Transverse colon (tissue), 4 donors: Measurements from ENCODE around the gene MAS1L.

Experiments
- EP300 ChIP-seq: sonication (generic); formaldehyde crosslinking; IDR thresholded peaks from one replicate; pipeline ENCODE4 v1.6.1; 2017; ENCODE audit warnings: antibody characterized with exemption, low read depth
- POLR2A ChIP-seq: fragments of 450-650 bp; IDR thresholded peaks from one replicate; pipeline ENCODE4 v1.6.1; 2016; ENCODE audit warnings: antibody characterized with exemption, mild to moderate bottlenecking, moderate library complexity
- POLR2AphosphoS5 ChIP-seq, 3 donors: sonication (generic); formaldehyde crosslinking; IDR thresholded peaks; one replicate each; pipeline ENCODE4 v1.6.1; 2016; ENCODE audit warnings: antibody characterized with exemption in 3 of 3
- TF ChIP-seq, protein P1 (sequence below), 5 experiments: fragments of 200-600 bp in 3 of 5; fragments of 450-650 bp in 2 of 5; sonication (generic) in 3 of 5; IDR thresholded peaks; 1 replicate in 2 of 5; 2 replicates in 3 of 5; pipeline ENCODE4 v1.5.1; 2016 to 2017; ENCODE audit warnings: antibody characterized with exemption in 5 of 5, inconsistent platforms in 3 of 5, mild to moderate bottlenecking in 2 of 5, moderate library complexity in 1 of 5

DNA sequence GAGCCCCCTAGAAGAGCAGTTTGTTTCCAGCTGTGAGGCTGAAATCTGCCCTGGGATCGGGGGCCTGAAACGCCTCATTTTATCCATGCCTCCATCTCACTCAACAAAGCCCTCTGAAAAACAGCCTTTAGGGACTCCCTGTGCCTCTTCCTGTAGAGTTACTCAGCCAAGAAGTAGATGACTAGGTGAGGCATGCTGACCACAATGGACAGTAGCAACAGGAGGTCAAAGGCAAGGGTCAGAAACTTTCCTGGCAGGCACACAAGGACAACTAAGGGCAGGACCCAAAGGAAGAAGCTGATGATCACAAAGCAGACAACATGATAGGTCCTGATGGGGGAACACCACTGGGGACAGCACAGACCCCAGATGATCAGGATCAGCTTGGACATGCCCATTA, 12.8 kb downstream of the MAS1L start:
- TF ChIP-seq, protein P1, sequence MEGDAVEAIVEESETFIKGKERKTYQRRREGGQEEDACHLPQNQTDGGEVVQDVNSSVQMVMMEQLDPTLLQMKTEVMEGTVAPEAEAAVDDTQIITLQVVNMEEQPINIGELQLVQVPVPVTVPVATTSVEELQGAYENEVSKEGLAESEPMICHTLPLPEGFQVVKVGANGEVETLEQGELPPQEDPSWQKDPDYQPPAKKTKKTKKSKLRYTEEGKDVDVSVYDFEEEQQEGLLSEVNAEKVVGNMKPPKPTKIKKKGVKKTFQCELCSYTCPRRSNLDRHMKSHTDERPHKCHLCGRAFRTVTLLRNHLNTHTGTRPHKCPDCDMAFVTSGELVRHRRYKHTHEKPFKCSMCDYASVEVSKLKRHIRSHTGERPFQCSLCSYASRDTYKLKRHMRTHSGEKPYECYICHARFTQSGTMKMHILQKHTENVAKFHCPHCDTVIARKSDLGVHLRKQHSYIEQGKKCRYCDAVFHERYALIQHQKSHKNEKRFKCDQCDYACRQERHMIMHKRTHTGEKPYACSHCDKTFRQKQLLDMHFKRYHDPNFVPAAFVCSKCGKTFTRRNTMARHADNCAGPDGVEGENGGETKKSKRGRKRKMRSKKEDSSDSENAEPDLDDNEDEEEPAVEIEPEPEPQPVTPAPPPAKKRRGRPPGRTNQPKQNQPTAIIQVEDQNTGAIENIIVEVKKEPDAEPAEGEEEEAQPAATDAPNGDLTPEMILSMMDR (IDR thresholded peaks at IDR 0.05): no peak
- TF ChIP-seq POLR2A (no peak), POLR2AphosphoS5 (IDR thresholded peaks at IDR 0.05) (no peak), EP300 (no peak)
